Colonic mucosa (tissue), 4 donors: ENCODE results near the gene GCNT4. TPM values are rescaled to one million over a fixed set of nuclear protein-coding genes. Genes with fewer than 3 reads are reported as not detected.

Experiments used
- DNase-seq: peaks from one replicate; pipeline ENCODE4 v3.0.0-alpha.2; 2020
- H3K27ac ChIP-seq: fragments of 200-600 bp; one replicate; pipeline ENCODE4 v1.8.0; 2021
- H3K27me3 ChIP-seq: fragments of 200-600 bp; one replicate; pipeline ENCODE4 v1.8.0; 2021
- H3K36me3 ChIP-seq: fragments of 200-600 bp; one replicate; pipeline ENCODE4 v1.8.0; 2021
- H3K4me1 ChIP-seq: fragments of 200-600 bp; one replicate; pipeline ENCODE4 v1.8.0; 2021; ENCODE audit warnings: mild to moderate bottlenecking
- H3K4me3 ChIP-seq: fragments of 200-600 bp; one replicate; pipeline ENCODE4 v1.8.0; 2021
- H3K9ac ChIP-seq, 2 donors: one replicate each; pipeline ENCODE4 v1.7.0; 2013; ENCODE audit warnings: control low read depth in 2 of 2, low read depth in 2 of 2, low read length in 2 of 2
- H3K9me3 ChIP-seq: fragments of 200-600 bp; one replicate; pipeline ENCODE4 v1.8.0; 2021
- intact Hi-C: fragments of 100-400 bp; cut with DNase I; formaldehyde crosslinking; loops from one replicate; pipeline ENCODE4 v1.14.1; 2022
- total RNA-seq, 2 donors: library from RNA; stranded (reverse); fragmentation: NEBNext Ultra II Directional in 1 of 2; extraction: Animal tissue kit (Norgen Biotek cat#: 25700) in 1 of 2; gene quantifications; one replicate each; pipeline ENCODE4 v1.2.1, GENCODE V29; 2021
- TF ChIP-seq, protein P1 (sequence below): fragments of 200-600 bp; IDR thresholded peaks from one replicate; pipeline ENCODE4 v1.8.0; 2022; ENCODE audit warnings: antibody characterized with exemption, mild to moderate bottlenecking
- donor health status: healthy.
- donor health status: DM: no; HTN: no; CAD: no.
- donor health status: DM: no; HTN: no; CAD: no.

GCNT4 gene
- total RNA-seq, 2 donors from 2014 or later, result 0.25 to 2.7 TPM

DNA sequence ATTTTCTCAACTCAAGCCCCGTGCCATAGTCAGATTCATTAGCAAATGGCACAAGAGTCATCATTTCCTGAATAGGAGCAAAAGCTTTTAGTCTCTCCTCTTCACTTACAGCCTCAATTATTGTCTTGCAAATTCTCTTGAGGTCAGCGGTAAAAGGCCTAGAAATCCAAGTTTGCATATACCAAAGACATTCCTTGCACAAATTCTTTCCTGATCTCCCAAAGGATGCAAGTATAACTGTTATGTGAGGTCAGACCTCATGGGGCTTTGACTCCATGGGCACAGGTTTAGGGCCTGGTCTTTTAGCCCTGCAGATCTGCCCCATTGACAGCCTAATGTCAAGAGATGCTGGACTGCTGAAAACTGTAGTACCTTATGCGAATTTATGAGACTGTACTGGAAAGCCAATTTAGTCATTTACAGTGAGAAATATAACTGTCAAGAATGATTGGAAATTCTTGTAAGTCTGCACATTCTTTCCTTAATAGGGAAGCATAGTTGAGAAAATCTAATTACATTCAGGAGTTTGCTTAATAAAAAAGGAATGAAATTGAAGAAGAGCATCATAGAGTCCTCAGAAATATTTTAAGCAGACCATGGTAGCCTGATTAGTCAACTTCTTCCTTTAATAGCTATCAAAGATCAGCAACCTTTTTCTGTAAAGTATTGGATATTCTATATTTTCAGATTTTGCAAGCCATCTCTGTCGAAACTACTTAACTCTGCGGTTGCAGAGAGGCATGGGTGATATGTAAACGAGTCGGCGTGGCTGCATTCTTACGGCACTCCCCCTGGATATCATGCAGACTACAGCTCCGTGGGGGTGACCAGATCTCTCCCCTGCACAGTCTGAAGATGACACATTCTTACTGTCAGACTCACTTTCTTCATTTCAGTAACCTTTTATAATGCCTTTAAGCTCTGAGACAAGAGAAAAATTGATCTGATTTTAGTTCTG lies 45.2 kb downstream of the GCNT4 start:
- H3K9ac ChIP-seq, result no peak overlapping the region
- intact Hi-C loops, result no loop called here

DNA sequence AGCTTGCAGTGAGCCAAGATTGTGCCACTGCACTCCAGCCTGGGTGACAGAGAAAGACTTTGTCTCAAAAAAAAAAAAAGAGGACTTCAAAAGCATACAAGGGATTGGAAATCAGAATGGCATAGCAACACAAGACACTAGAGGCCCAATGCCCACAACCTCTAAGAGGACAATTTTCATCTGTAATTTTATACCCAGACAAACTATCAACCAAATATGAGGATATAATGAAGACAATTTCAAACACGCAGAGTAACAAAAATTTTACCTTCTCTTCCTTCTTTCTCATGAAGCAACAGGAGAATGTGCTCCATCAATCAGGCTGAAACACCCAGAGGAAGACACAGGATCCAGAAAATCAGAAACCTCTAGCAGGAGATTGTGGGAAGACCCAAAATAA lies 46.8 kb downstream of the GCNT4 start:
- intact Hi-C loops, result no loop called here
- Histone ChIP-seq H3K27ac (no peak overlapping the region), H3K4me3 (no peak overlapping the region), H3K4me1 (no peaks in the 10 kb centered on the region), H3K36me3 (no peaks in the 10 kb centered on the region), H3K27me3 (no peaks in the 10 kb centered on the region), H3K9me3 (no peaks in the 10 kb centered on the region), H3K9ac (no peak overlapping the region)
- TF ChIP-seq, protein P1, sequence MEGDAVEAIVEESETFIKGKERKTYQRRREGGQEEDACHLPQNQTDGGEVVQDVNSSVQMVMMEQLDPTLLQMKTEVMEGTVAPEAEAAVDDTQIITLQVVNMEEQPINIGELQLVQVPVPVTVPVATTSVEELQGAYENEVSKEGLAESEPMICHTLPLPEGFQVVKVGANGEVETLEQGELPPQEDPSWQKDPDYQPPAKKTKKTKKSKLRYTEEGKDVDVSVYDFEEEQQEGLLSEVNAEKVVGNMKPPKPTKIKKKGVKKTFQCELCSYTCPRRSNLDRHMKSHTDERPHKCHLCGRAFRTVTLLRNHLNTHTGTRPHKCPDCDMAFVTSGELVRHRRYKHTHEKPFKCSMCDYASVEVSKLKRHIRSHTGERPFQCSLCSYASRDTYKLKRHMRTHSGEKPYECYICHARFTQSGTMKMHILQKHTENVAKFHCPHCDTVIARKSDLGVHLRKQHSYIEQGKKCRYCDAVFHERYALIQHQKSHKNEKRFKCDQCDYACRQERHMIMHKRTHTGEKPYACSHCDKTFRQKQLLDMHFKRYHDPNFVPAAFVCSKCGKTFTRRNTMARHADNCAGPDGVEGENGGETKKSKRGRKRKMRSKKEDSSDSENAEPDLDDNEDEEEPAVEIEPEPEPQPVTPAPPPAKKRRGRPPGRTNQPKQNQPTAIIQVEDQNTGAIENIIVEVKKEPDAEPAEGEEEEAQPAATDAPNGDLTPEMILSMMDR, result no peak
- no peak for DNase-seq

More for the DNA sequence above, 45.2 kb downstream of the GCNT4 start:
- no peak for DNase-seq
- Histone ChIP-seq H3K9me3 (no peaks in the 10 kb centered on the region), H3K4me3 (no peak overlapping the region), H3K4me1 (no peaks in the 10 kb centered on the region), H3K36me3 (no peaks in the 10 kb centered on the region), H3K27ac (no peak overlapping the region), H3K27me3 (no peaks in the 10 kb centered on the region)
- TF ChIP-seq, protein P1, result no peak

Other genes starting within 250 kb of the GCNT4 start
- 1 to 10 TPM; 4.9 to 5.0 TPM for gene FAM169A, start 186.2 kb downstream of the GCNT4 start, total RNA-seq
- under 1 TPM; 0.05 TPM for gene ANKRD31, start 184.3 kb upstream of the GCNT4 start, total RNA-seq